SW 1271 (cell line): Measurements from ENCODE around the gene SVIL.

Source experiments
- DNase-seq, 2 experiments: peaks; one replicate each; lab custom pipeline; 2025; lab: John Stamatoyannopoulos, UW

Gene SVIL

DNA sequence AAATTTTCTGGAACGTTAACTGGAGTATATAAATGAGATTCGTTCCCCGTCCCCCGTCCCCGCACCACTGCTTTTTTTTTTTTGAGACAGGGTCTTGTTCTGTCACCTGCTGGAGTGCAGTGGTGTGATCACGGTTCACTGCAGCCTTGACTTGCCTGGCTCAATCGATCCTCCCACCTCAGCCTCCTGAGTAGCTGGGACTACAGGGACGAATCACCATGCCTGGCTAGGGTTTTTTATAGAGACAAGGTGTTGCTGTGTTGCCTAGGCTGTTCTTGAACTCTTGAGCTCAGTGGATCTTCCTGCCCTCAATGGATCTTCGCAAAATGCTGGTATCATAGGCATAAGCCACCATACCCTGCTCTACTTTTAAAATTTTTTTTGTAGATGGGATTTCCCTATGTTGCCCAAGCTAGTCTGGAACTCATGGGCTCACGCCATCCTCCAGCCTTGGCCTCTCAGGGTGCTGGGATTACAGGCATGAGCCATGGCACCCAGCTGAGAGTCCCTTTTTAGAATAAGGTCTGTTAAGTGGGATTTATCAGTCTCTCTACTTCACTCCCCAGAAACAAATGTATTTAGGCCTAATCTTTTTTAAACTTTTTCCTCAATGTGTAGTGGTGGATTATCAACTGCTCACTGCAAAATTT lies 223.0 kb downstream of the SVIL start:
- no peak for DNase-seq

DNA sequence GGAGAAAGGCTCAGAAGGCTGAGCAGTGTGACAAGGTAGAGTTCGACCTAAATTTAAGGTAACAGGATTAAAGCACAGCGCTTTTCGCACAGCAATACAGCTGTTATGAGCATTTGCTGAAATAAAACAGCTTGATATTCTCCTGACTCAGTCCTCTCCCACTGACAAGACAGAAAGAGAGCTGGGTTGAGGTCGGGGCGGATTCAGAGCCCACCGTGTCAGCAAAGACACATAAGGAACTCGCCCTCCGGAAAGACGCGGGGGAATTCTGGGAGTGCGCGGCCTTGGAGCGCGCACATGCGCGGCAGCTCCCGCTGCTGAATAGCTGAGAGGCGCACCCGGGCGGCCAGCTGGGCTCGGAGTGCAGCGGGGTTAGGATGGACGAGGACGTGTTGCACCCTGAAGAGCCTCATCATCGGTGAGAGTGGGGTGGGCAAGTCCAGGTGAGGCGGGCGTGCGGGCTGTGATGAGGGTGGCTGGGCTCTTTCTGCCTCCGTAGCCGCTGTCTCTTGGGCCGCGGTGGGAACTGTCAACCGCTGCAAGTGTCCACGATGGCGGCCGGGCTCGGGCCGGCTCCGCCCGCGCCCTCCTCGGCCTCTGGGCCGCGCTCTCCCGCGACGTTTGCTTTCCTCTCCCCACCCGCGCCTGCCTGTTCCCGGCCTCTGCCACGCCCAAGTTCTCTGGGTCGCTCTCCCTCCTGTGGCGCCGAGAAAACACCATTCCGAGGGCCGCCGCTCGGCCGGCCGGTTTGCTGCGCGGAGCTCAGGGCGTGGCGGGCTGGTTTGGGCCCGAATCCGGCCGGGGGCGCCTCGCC lies 225.3 kb downstream of the SVIL start:
- peak; percentile 64 to 84 for DNase-seq

GRCh38 chr10:29408847-29409240 lies 225.9 kb downstream of the SVIL start:
- DNase-seq, result no peak
